GM12873 (cell line): ENCODE measurements around the gene RETREG2.

Source experiments
- CTCF ChIP-seq: IDR thresholded peaks from 2 replicates; pipeline ENCODE4 v1.5.1; 2012; ENCODE audit warnings: low read depth, mild to moderate bottlenecking, moderate library complexity, low read length, control low read depth; ENCODE audit not compliant: insufficient read depth; ENCODE audit errors: missing control alignments

Gene RETREG2

GRCh38 chr2:219207884-219208740 lies 30.0 kb downstream of the RETREG2 start:
- TF ChIP-seq CTCF: no peak

- TF ChIP-seq CTCF: no peak
These were observed 31.4 kb downstream of the RETREG2 start for GRCh38 chr2:219209236-219210195.

GRCh38 chr2:219210196-219210885 lies 32.3 kb downstream of the RETREG2 start:
- no peak for TF ChIP-seq CTCF

- no peak for TF ChIP-seq CTCF
These were observed 32.8 kb downstream of the RETREG2 start for GRCh38 chr2:219210886-219211362.

GRCh38 chr2:219213026-219213415 lies 34.9 kb downstream of the RETREG2 start:
- TF ChIP-seq CTCF: no peak

GRCh38 chr2:219213486-219214071 lies 35.5 kb downstream of the RETREG2 start:
- TF ChIP-seq CTCF: no peak

DNA sequence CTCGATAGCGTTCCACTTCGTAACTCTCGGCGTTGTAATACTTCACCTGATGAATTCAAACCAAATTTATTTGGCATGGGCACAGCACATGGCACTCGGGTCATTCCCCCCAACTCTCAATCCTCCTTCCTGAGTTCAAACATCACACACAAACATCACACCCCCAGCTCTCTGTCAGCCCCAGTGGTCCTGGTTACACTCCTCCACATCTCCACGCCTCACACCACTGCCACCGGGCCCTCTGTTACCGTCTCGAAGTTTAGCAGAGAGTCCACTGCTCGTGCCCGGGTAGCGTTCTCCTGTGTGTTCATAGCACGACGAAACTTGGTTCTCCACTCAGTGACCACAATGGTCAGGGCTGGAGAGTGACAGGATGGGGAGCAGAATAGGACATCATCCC lies 36.1 kb downstream of the RETREG2 start:
- no peak for TF ChIP-seq CTCF
